OCI-LY1 (cell line): ENCODE results near the gene C2orf68.
A peak's percentile ranks its signal among the peaks of the same experiment; 100 is the strongest.

Experiments used
- H2AFZ ChIP-seq: fragments of 200-600 bp; sonication (generic), shearing (Covaris generic); 2 replicates; pipeline ENCODE4 v1.6.0; 2014; ENCODE audit warnings: antibody characterized with exemption, mild to moderate bottlenecking, low read length
- H3F3A ChIP-seq: fragments of 200-600 bp; sonication (generic), shearing (Covaris generic); 2 replicates; pipeline ENCODE4 v1.6.0; 2014; ENCODE audit warnings: mild to moderate bottlenecking, antibody characterized with exemption, low read length, moderate library complexity; ENCODE audit not compliant: insufficient read depth
- H3K27ac ChIP-seq: fragments of 200-600 bp; sonication (generic); 2 replicates; pipeline ENCODE4 v1.5.1; 2014; ENCODE audit warnings: low read length, mixed run types, mild to moderate bottlenecking, low read depth; ENCODE audit not compliant: poor library complexity, severe bottlenecking
- H3K27me3 ChIP-seq: fragments of 200-600 bp; sonication (generic); 2 replicates; pipeline ENCODE4 v1.6.0; 2014; ENCODE audit warnings: antibody characterized with exemption, mild to moderate bottlenecking, low read length, moderate library complexity; ENCODE audit not compliant: insufficient read depth
- H3K36me3 ChIP-seq: fragments of 200-600 bp; sonication (generic); 2 replicates; pipeline ENCODE4 v1.6.1; 2014; ENCODE audit warnings: mild to moderate bottlenecking, antibody characterized with exemption, low read length, moderate library complexity, mixed read lengths; ENCODE audit not compliant: insufficient read depth
- H3K4me1 ChIP-seq: fragments of 200-600 bp; sonication (generic); 2 replicates; pipeline ENCODE4 v1.5.1; 2014; ENCODE audit warnings: mild to moderate bottlenecking, low read length, moderate library complexity; ENCODE audit not compliant: insufficient read depth, severe bottlenecking
- H3K4me2 ChIP-seq: fragments of 200-600 bp; sonication (generic), shearing (Covaris generic); 2 replicates; pipeline ENCODE4 v1.6.1; 2014; ENCODE audit warnings: low read length
- H3K4me3 ChIP-seq: fragments of 200-600 bp; sonication (generic); 2 replicates; pipeline ENCODE4 v1.5.1; 2014; ENCODE audit warnings: low read length, low read depth, mild to moderate bottlenecking, mixed read lengths; ENCODE audit not compliant: poor library complexity, severe bottlenecking
- H3K79me2 ChIP-seq: fragments of 200-600 bp; shearing (Covaris generic); 2 replicates; pipeline ENCODE4 v1.6.1; 2016; ENCODE audit warnings: mixed run types, low read length, mixed read lengths; ENCODE audit not compliant: insufficient read depth
- H3K9ac ChIP-seq: fragments of 200-600 bp; sonication (generic), shearing (Covaris generic); 2 replicates; pipeline ENCODE4 v1.6.1; 2014; ENCODE audit warnings: mild to moderate bottlenecking, low read length, mixed read lengths
- H3K9me2 ChIP-seq: fragments of 200-600 bp; sonication (generic), shearing (Covaris generic); 2 replicates; pipeline ENCODE4 v1.6.1; 2014; ENCODE audit warnings: low read depth, mild to moderate bottlenecking, low read length, mixed read lengths
- H3K9me3 ChIP-seq: fragments of 200-600 bp; shearing (Covaris generic); 2 replicates; pipeline ENCODE4 v1.6.1; 2014; ENCODE audit warnings: low read length, mixed read lengths
- H4K20me1 ChIP-seq: fragments of 200-600 bp; sonication (generic), shearing (Covaris generic); 2 replicates; pipeline ENCODE4 v1.6.0; 2016; ENCODE audit warnings: mild to moderate bottlenecking, low read length; ENCODE audit not compliant: insufficient read depth
- EZH2 ChIP-seq: fragments of 200-600 bp; sonication (generic), shearing (Covaris generic); IDR thresholded peaks from 2 replicates; pipeline ENCODE4 v1.8.0; 2017; ENCODE audit warnings: borderline replicate concordance, mixed run types, mild to moderate bottlenecking, antibody characterized with exemption, low read length, moderate library complexity, mixed read lengths
- TF ChIP-seq, protein P1 (sequence below): fragments of 200-600 bp; sonication (generic), shearing (Covaris generic); IDR thresholded peaks from 2 replicates; pipeline ENCODE4 v1.5.1; 2017; ENCODE audit warnings: mild to moderate bottlenecking, antibody characterized with exemption, low read length, moderate library complexity, mixed read lengths

The C2orf68 gene

DNA sequence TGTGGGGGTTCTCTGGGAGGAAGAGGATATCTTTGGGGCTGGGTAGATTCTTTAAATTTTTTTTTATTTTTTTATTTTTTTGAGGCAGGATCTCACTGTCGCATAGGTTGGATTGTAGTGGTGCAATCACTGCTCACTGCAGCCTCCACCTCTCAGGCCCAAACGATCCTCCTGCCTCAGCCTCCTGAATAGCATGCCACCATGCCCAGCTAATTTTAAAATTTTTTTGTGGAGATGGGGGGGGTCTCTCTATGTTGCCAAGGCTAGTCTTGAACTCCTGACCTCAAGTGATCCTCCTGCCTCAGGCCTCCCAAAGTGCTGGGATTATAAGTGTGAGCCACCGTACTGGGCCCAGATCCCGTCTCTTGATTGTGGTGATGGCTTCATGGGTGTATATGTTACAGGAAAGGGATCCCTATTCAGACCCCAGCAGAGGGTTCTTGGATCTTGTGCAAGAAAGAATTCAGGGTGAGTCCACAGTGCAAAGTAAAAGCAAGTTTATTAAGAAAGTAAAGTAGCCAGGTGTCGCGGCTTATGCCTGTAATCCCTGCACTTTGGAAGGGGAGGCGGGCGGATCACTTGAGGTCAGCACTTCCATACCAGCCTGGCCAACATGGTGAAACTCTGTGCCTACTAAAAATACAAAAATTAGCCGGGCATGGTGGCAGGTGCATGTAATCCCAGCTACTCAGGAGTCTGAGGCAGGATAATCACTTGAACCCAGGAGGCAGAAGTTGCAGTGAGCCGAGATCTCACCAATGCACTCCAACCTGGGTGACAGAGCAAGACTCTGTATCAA is 2.0 kb upstream of the C2orf68 start:
- H3K9me3 ChIP-seq = no peaks in the 10 kb centered on the region
- peaks cover 23% of the 10 kb centered on the region for H3K79me2 ChIP-seq
- no peaks in the 10 kb centered on the region for H3K9me2 ChIP-seq
- peaks cover 33% of the 10 kb centered on the region for H3K4me1 ChIP-seq
- no peaks in the 10 kb centered on the region for H3F3A ChIP-seq
- TF ChIP-seq, protein P1, sequence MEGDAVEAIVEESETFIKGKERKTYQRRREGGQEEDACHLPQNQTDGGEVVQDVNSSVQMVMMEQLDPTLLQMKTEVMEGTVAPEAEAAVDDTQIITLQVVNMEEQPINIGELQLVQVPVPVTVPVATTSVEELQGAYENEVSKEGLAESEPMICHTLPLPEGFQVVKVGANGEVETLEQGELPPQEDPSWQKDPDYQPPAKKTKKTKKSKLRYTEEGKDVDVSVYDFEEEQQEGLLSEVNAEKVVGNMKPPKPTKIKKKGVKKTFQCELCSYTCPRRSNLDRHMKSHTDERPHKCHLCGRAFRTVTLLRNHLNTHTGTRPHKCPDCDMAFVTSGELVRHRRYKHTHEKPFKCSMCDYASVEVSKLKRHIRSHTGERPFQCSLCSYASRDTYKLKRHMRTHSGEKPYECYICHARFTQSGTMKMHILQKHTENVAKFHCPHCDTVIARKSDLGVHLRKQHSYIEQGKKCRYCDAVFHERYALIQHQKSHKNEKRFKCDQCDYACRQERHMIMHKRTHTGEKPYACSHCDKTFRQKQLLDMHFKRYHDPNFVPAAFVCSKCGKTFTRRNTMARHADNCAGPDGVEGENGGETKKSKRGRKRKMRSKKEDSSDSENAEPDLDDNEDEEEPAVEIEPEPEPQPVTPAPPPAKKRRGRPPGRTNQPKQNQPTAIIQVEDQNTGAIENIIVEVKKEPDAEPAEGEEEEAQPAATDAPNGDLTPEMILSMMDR = no peak
- no peak for TF ChIP-seq EZH2
- no peak overlapping the region for H3K4me2 ChIP-seq
- no peak overlapping the region for H3K27ac ChIP-seq
- H4K20me1 ChIP-seq = no peaks in the 10 kb centered on the region
- H3K9ac ChIP-seq = no peak overlapping the region
- H2AFZ ChIP-seq = no peak overlapping the region
- H3K4me3 ChIP-seq = no peak overlapping the region
- peaks cover 19% of the 10 kb centered on the region; the same call in 1 of the 2 replicates for H3K36me3 ChIP-seq
- no peaks in the 10 kb centered on the region for H3K27me3 ChIP-seq

DNA sequence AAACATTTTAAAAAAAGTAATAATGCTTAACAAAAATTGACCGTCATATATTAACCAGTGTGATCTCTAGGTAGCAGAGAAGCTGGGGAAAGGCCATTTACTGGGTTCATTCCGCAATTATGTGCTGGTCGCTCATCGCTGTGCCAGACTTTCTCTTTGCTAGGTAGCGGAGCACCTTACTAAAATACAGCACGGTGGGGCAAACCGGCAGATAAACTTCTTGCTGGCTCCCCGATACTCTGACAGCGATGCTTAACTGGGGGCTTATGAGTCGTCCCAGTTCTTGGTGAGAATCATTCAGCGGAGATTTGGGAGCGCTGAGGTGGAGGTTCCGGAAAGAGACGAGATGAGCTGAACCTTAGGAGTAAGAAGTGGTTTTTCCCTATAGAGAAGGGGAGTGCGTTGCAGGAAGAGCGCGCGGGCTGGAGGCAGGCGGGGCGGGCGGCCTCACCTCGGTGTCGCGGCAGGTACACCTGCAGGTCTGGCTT is 605 bp downstream of the C2orf68 start:
- H3K4me2 ChIP-seq = peak overlapping the region; percentile 93
- H3K36me3 ChIP-seq = peaks cover 25% of the 10 kb centered on the region
- peaks cover 2% of the 10 kb centered on the region; the same call in 1 of the 2 replicates for H3K79me2 ChIP-seq
- H3K9me3 ChIP-seq = no peaks in the 10 kb centered on the region
- no peaks in the 10 kb centered on the region for H3K9me2 ChIP-seq
- H3K9ac ChIP-seq = peak overlapping the region; percentile 78
- H4K20me1 ChIP-seq = no peaks in the 10 kb centered on the region
- no peak overlapping the region for H3K27ac ChIP-seq
- no peak for TF ChIP-seq EZH2
- TF ChIP-seq, protein P1 = no peak
- H2AFZ ChIP-seq = no peak overlapping the region
- H3K4me1 ChIP-seq = peaks cover 21% of the 10 kb centered on the region
- peak overlapping the region; percentile 77 for H3K4me3 ChIP-seq
- no peaks in the 10 kb centered on the region for H3F3A ChIP-seq
- no peaks in the 10 kb centered on the region for H3K27me3 ChIP-seq

DNA sequence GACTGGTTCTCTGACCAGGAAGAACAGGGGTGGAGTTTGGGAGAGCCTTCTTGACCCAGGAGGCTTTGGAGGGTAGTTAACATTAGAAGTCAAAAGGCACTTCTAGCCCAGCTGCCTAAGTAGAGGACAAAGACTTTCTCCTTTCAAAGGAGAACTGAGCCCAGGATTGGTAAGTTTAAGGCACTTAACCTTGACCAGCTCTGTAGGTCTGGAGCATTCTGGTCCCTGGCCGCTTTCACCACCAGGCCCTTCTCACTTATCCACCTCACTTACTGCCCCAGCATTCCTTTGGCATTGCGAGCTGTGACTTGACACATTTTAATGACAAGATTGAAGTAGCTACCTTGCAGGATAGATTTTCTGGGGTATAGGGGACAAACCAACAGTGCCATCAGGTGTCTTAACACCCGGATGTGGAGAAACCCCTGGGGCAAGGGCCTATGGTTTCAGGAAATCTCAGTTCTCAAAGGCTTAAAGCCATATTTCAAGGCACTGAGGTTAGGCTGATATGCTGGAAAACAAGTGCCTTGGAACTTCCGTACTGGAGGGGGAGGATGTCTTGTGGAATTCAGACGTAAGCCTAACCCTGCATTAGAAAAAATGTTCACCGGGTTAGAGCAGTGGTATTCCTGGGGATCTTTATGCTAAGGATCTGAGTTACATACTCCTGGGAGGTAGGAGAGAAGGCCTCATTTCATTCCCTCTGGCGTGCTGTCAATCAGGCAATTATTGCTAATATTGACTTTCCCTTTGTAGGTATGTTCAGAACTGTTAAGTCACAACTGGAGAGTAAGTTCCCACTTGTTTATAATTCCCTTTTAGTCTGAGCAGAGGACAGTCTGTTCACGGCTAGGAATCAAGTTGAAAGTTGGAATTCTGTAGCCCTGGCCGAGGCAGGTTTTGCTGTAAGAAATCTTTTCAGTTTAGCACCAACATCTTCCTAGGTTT is 4.3 kb downstream of the C2orf68 start:
- no peaks in the 10 kb centered on the region for H3K9me2 ChIP-seq
- H3F3A ChIP-seq = no peaks in the 10 kb centered on the region
- H3K79me2 ChIP-seq = no peaks in the 10 kb centered on the region
- peaks cover 30% of the 10 kb centered on the region for H3K36me3 ChIP-seq
- peaks cover 24% of the 10 kb centered on the region for H3K4me1 ChIP-seq
- no peak overlapping the region for H2AFZ ChIP-seq
- H3K27me3 ChIP-seq = no peaks in the 10 kb centered on the region
- H4K20me1 ChIP-seq = no peaks in the 10 kb centered on the region
- H3K27ac ChIP-seq = no peak overlapping the region
- no peak overlapping the region for H3K4me3 ChIP-seq
- TF ChIP-seq, protein P1 = no peak
- no peak for TF ChIP-seq EZH2
- no peaks in the 10 kb centered on the region for H3K9me3 ChIP-seq
- no peak overlapping the region for H3K4me2 ChIP-seq
- H3K9ac ChIP-seq = no peak overlapping the region
